CD4-positive, alpha-beta T cell treated with Interleukin-2 at 100 ng/mL for 4 hours (primary cell): ENCODE results near the gene RFX8.

Experiments used
- DNase-seq: peaks from one replicate; pipeline ENCODE4 v3.0.0-alpha.2; 2020; ENCODE audit warnings: low spot score

RFX8 gene

DNA sequence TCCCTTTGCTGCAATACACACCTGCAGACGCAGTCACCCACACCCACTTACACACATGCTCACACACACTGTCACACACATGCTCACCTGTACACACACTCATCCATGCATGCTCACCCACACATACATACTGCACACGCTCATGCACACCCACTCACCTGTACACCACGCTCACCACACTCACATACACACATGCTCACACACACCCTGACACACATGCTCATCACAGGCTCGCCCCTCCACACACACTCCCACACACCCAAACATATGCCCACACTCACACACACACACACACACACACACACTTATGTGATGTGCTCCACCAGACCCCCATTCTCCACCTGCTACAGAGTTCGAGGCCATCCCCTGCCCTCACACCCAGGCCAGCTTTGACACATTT, 64.8 kb downstream of the RFX8 start:
- no peak for DNase-seq

DNA sequence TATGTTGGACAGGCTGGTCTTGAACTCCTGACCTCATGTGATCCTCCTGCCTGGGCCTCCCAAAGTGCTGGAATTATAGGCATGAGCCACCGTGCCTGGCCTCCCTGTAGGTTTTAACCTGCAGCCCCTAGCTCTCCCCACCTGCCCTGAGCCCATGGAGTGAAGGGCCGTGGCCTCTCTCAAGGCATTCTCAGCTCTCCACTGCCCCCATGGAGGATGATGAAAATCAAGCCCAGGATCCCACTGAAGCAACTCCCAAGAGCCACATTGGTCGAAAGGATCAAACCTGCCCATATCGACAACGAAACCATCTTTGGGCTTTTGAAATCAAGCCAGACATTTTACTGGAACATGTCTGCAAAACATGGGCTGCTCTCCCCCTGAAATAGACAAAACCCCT, 65.2 kb downstream of the RFX8 start:
- DNase-seq: no peak

GRCh38 chr2:101408925-101409324, 66.0 kb downstream of the RFX8 start:
- no peak for DNase-seq

DNA sequence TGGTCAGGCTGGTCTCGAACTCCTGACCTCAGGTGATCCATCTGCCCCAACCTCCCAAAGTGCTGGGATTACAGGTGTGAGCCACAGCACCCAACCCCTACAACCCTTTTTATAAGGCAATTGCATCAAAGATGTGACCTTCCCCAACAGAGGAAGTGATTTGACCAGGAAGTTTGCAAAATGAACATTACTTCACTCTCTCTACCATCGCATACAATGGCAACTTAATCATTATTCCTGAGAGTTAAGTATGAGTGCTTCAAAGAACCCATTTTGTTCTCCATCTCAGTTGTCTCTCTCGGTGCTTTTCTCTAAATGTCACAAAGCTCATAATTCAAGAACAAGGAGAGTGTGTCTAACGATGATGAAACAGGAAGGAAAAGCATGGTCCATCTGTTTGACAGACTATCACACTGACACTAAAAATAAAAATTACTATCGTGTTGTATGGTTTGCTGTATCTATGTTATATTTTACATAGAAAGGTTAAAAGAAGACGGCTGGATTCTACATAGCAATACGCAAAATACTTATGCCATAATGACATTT, 69.5 kb downstream of the RFX8 start:
- no peak for DNase-seq

DNA sequence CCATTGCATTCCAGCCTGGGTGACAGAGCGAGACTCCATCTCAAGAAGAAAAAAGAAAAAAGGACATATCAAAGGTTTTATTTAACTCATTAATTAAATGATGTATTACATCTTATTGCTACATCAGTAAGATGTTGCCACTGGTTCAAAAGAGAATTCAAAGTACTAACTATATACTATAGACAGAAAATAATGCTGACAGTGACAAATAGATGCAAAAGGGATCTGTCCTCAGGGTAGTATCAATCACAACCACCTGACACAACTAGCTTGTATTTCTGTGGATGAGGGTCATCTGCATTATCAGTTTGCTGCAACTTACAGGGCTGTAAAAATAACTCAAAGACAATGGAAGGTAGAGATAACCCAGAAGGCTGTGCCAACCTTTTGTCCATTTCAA, 71.2 kb downstream of the RFX8 start:
- DNase-seq: no peak

- no peak for DNase-seq
Observed at GRCh38 chr2:101402630-101403029, 72.3 kb downstream of the RFX8 start.

DNA sequence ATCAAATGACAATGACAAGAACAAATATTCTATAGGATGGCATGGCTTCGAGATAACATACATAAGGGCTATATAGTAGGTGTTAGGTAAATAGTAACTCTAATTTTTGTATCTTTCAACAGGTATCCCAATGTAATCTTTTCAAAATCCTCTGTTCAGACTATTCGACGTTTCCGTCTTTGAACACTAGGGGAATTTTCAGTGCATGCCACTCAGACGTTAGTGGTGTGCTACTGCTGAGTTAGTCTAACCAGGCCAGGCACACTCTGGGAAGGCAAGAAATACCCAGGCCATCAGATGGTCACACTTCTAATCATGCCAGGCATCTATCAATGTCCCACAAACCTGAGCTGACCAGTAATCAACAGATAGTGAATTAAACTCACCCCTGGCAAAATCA, 73.0 kb downstream of the RFX8 start:
- no peak for DNase-seq

DNA sequence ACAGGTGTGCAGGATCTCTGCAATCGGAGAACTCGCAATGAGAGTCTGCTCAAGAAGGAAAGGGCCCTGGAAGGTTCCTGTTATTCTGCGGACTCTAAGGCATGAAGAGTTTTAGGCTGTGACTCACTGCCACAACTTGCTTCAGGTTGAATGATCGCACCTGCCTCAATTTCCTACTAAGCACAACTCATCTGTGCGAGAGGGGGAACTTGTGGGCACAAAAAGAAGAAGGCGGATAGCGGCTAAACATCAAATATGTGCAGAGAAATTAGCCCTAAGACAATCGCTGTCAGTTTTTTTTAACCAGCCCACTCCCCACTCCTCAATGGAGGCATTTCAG, 73.6 kb downstream of the RFX8 start:
- no peak for DNase-seq

DNA sequence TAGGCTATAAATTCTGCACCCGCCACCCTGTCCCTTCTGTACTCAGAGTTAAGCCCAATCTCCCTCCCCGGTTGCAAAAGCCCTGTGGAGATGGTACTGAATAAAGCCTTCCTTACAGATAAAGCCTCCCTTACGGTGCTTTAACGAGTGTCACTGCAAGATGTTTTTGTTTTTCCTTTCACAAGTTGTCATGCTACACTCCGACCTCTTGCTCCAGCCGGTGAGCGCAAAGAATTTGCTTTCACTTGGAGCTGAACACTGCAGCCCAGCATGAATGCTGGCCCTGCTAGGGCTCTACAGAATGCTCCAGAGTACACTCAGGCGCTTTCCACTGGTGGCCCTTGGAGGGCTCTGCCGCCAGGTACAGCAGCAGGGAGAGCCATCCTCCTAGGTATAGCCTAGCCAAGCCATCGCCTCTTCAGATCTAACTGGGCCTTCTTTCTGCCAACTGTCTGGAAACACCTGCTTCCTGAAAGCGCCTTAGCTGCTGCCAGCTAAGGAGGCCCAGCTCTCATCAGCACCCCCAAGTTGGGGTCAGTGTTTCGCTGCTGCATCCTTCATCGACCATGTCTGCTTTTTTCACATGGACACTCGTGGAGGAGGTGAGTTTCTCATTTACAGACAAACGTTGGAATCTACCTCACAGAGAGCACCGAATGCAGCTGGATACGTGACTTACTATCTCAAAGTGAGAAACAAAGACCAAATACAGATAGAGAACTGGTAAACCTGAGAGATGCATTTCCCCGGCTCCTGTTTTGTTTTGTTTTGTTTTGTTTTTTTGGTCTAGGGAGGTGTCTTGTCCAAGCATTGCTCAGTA, 74.2 kb downstream of the RFX8 start:
- no peak for DNase-seq

DNA sequence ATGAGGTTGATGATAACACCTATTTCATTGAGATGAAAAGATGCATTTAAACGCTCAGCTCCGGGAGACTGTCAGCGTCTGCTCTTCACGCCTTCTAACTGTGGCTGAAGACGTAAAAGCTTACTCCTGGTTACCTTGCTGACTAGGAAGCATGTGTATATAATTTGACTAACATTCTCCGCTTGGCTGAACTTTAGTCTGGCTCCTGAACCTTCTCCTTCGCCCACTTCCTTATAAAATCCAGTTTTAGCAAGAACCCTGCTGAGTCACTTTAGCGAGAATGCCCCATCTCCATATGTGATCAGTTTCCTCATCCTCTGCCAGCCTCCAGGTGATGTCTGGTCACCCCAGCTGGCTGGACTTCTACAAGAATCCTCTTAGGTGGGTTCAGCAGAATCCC, 74.9 kb downstream of the RFX8 start:
- DNase-seq: no peak

DNA sequence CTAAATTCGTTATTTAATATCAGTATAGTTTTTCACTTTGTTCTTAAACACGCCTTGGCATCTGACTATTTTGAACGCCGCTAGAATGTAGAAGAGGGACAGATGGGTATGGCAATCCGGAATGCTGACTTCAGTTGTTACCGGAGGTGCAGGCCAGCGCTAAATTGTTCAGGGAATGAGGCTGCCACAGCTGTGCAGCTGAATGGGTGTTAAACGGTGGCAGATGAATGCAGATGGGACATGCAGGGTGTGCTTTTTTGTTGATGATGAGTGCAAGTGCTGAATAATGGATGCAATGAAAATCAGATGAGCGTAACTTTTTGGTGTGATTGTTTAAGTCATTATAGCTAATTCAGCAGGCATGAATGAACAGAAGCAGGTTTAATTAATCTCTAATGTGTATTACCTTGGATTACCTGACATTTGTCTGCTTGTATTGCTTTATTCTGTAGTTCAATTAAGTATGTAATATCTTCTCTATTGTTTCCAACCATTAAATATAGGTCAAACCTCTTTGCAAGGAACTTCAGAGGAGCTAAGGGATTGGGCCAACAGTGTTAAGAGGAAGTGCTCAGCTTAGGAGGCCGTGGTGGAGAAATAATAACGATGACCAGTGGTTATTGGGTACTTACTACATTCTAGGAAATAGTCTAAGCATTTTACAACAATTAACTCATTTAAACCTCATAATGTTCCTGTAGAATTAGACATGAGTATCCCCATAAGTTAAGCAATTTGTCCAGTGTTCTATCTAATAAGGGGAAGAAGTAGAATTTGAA, 75.7 kb downstream of the RFX8 start:
- no peak for DNase-seq

GRCh38 chr2:101398116-101398821, 76.6 kb downstream of the RFX8 start:
- DNase-seq: no peak

DNA sequence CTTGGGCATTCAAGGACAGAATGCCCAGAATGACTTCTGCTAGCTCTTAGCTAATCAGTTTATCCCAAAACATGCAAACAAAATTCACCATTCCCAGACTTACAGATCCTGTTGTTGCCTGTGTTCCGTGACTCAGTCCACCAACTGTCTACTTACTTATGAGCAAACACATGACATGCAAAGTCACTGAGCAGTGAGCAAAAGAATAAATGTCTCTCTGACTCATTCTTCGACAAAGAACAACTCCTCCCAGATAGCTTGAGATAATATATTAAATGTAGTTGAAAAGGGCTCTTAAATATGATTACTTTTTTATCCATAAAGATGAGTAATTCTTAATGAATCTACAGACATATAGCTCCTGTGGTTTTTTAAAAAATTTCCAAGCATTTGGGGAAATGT, 78.6 kb downstream of the RFX8 start:
- no peak for DNase-seq

DNA sequence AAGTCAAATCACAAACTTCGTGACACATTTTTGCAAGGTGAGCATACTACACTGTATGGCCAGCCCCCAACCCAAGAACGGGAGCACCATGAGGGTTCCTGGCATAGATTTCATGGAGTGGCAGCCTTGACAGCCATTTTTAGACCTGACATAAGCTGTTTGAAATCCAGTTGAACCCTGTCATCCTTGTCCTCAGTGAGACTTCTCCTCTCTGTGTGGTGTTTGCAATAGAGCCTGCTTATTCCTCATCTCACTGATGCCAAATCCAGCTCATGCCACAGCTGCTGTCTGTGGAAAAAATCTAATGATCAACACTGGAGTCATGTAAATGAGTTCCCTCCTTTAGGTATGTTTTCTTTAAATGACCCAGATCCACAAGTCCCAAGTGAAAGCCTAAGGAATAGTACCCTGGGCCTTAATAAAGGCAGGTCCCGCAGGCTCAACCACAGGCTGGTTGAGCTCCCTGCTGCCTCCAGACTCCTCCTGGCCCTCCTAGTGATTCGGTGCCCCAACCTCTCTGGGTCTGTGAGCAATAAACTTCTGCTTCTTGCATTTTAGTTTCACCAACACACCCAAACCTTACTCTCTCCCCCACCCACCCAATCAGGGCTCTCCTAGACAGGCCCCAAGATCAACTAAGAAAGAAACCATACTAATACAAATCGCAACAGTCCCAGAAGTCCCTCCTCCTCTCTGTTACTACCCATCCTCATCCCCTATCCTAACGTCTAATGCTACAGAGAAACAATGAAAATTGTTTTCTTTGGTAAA, 79.2 kb downstream of the RFX8 start:
- no peak for DNase-seq

GRCh38 chr2:101388232-101388631, 86.7 kb downstream of the RFX8 start:
- no peak for DNase-seq

- DNase-seq: peak; percentile 40
Observed at GRCh38 chr2:101387151-101387834, 87.6 kb downstream of the RFX8 start, which contains the start of gene CREG2. Gene CREG2 (minus strand): TSS chr2:101387503. CDS start chr2:101387457, 46 bp downstream.

- no peak for DNase-seq
Observed at GRCh38 chr2:101386599-101387150, 88.2 kb downstream of the RFX8 start.

DNA sequence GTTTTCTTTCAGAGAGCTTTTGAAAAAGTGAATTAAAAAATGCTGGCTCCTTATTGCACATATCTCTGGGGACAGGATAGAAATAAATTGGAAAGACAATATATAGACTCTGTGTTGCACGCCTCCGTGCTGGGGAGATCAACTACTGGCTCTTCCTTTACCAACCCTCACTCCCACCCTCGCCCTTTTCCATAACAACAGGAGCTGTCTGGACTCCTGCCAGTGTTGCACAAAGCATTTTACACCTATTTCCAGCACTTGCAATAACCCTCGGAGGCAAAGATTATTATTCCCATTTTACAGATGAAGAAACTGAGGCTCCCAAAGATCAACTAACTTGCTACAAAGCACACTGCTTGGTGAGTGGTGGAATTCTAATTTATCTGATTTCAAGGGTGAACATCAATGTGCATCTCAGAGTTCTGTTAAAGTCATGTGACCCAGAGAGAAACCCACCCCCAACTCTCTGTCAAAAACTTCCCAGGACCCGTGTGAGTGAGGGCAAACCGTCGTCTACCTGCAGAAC, 91.8 kb downstream of the RFX8 start:
- no peak for DNase-seq

DNA sequence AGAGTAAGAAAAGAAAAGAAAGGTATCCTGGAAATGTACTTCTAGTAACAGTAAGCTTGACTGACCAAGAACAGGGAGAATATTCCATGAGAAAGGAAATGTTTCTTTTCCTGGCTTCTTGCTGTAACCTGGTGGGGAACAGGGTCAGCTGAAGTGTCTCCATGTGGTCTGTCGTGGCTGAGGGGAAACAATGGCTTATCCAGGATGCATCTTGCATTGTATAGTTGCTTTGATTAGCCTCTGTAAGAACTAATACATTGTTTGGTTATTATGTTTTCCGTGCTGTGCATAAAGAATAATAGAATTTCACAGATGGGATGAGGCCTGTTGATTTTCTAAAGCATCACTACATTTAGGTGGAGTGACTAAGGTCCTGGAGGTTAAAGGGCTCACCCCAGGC, 92.5 kb downstream of the RFX8 start:
- no peak for DNase-seq

- DNase-seq: no peak
Observed at GRCh38 chr2:101380376-101380775, 94.5 kb downstream of the RFX8 start.

DNA sequence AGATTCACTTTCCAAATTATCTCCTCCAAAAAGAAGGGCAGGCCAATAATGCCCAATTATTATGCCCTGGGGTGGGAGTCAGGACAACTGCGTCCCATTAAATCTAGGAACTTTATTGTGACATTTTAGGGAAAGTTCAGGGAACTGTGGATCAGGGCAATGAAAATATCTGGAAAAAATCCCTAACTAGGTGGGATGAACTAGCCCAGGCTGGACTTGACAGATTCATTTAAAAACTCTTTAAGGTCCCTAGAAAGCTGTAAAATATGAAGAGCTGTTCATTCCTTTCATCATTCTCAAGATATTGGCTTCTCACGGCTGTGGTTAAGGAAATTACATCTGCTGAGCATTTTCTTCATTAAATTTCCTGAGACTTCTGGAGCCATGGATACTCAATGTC, 95.8 kb downstream of the RFX8 start:
- no peak for DNase-seq
